Measurements from ENCODE around the gene TCEA3. TPM values are rescaled to one million over a fixed set of nuclear protein-coding genes. Genes with fewer than 3 reads are reported as not detected.

The TCEA3 gene
- total RNA-seq, 1 experiment from 2014 or later, result 0.95 TPM

DNA sequence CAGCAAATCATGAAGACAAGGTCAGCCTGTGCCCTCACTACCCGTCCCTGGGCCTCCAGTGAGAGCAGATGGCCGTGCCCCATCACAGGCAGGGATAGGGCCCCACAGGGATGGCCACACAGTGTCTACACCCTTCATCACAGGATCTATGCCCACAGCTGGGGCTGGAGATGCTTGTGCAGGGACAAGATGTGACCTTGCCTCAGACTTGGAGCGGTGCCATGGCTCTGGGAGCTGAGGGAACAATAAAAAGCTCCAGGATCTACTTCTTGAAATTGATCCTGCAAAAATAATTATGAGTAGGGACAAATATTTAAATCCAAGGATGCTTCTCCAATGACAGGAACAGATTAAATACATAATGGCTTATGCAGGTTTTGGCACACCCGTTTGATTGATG is 25.4 kb upstream of the TCEA3 start:
- DNase-seq (ENCODE audit: low spot score), result no peak
- in situ Hi-C loops (cut with HindIII; ENCODE audit: low sequenced_read_pairs), result no loop called here

DNA sequence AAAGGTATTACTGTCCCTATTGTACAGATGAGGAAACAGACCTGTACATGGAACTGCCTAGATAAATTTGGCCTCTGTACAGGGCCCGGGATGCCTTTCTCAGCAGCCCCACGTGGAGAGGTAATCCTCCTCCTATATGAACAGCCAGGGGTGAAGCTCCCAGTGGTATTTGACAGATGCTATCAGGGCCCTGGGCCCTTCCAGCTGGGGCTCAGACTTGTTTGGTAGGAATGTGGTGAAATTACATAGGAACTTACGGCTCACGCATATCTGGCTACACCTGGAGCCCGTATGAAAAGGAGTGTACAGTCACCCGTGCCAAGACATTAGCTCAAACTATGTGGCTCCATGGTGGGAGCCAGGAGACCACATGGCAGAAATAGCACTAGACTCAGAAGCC is 24.8 kb upstream of the TCEA3 start:
- DNase-seq (ENCODE audit: low spot score), result no peak
- in situ Hi-C loops (cut with HindIII; ENCODE audit: low sequenced_read_pairs), result no loop called here

DNA sequence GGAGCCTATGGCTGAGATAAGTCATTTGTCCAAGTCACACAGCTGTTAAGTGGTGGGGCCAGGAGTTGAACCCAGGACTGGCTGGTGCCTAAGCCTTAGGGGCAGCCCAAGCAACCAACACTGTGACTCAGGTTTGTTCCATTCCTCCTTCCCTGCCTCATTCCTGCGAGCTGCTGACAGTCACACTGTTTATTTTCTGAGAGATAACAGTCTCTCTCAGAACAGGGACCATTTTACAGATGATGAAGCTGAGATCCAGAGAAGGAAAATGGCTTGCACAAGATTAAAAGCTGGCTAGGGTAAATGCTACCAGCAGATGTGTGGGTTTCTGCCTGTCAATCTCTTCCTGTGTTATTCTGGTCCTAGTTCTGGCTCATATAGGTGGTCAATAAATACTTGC is 24.3 kb upstream of the TCEA3 start:
- DNase-seq (ENCODE audit: low spot score), result no peak
- in situ Hi-C loops (cut with HindIII; ENCODE audit: low sequenced_read_pairs), result no loop called here

DNA sequence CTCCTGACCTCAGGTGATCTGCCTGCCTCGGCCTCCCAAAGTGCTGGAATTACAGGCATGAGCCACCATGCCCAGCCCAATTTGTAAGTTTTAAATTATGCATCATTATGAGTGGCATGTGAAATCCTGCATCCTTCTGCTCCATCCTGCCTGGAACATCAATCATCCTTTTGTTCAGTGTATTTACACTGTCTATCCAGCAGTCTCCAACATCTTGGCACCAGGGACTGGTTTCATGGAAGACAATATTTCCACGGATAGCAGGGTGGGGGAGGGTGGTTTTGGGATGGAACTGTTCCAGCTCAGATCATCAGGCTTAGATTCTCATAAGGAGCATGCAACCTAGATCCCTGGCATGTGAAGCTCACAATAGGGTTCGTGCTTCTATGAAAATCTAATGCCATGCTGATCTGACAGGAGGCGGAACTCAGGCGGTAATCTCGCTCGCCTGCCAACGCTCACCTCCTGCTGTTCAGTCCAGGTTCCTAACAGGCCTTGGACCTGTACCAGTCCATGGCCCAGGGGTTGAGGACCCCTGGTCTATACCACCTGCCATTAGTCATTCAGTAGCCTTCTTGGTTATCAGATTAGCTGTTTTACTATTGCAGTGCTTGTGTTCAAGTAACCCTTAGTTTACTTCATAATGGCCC is 22.2 kb upstream of the TCEA3 start:
- in situ Hi-C loops (cut with HindIII; ENCODE audit: low sequenced_read_pairs), result no loop called here
- no peak for DNase-seq (ENCODE audit: low spot score)

DNA sequence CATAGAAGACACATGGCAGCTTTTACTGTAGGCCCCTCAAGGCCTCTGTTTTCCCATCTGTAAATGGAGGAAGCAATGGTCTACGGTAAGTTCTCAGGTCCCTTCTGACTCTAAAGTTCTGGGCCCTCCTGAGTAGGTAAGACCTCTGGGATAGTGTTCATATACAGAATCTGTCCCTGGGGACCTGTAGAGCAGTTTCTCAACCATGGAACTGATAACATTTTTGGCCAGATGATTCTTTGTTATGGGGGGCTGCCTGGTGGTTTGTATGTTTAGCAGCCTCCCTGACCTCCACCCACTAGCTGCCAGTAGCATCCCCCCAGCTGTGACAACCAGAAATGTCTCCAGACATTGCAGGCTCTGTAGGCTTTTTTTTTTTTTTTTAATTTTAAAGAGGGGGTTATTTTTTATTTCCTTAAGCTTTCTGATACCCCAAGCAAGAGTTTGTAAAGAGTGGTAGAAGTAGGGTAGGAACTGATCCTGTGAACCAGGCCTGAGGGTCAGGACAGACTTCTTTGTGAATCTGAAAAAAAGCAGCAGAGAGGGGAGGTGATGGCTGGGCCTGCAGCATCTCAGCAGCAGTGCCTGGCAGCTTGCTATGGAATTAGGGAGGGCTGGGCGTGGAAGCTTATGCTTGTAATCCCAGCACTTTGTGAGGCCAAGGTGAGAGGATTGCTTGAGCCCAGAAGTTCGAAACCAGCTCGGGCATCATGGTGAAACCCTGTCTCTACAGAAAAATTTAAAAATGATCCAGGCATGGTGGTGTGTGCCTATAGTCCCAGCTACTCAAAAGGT is 20.2 kb upstream of the TCEA3 start:
- in situ Hi-C loops (cut with HindIII; ENCODE audit: low sequenced_read_pairs), result no loop called here
- no peak for DNase-seq (ENCODE audit: low spot score)

DNA sequence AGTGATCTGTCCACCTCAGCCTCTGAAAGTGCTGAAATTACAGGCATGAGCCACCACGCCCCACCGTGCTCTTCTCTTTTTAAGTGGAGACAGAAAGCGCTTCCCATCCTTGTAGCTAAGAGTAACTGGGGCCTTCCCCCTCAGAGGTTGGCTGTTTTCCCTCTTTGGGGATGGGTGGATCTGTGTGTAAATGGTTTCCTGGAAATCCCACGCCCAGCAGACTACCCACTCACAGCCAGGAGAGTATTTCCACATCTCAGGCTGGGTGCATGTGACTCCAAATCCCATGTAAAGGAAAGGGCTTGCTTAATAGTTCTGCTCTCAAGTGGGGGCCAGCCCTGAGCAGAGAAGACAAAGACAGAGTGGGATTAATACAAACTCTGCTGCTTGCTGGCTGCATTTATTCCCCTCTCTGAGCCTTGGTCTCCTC is 19.6 kb upstream of the TCEA3 start:
- no peak for DNase-seq (ENCODE audit: low spot score)
- in situ Hi-C loops (cut with HindIII; ENCODE audit: low sequenced_read_pairs), result no loop called here

DNA sequence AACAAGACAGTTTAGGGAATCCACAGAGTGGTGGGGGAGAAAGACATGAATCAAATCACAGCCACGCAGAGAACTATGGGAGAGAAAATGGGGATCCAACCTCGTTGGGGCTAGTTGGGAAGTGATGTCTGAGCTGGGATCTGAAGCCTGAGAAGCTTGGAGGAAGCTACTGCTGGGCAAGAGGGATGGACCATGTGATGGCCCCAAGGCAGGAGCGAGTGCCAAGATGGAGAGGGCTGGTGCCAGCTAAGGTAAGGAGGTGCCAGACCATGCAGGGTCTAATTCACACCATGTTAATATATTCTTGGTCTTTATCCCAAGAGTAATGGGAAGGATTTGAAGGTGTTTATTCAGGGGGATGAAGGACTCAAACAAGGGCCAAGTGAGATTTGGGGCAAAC is 18.2 kb upstream of the TCEA3 start:
- in situ Hi-C loops (cut with HindIII; ENCODE audit: low sequenced_read_pairs), result no loop called here

DNA sequence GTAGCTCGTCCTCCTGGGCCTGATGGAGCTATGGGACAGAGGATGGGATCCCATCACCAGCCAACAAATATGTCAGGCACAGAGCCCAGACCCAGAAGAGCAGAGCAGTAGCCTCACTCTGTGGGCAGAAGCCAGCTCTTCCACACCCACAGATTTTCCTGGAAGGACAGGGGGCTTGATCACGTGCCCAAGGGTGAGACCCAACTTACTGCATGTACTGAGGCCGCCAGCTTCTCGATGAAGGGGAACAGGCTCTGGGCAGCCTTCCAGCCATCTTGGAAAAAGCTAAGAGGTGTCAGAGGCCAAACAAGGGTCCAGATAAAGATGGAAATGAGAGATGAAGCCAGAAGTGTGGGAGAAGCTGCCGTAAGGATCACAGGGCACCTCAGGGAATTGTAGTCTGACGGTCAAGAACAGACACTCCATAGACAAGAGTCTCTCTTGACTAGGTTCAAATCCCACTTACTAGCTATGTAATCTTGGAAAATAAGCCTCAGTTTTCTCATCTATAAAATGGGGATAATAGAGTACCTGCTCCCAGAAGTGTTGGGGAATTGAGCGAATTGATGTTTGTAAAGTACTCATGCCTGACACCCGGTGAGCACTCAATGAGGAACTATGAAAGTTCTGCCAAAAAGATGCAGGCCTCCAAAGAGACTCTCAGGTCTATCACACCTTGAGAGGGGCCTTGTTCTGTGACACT is 17.0 kb upstream of the TCEA3 start:
- in situ Hi-C loops (cut with HindIII; ENCODE audit: low sequenced_read_pairs), result no loop called here
- DNase-seq (ENCODE audit: low spot score), result no peak

More for the DNA sequence above, 18.2 kb upstream of the TCEA3 start:
- no peak for DNase-seq (ENCODE audit: low spot score)

DNA sequence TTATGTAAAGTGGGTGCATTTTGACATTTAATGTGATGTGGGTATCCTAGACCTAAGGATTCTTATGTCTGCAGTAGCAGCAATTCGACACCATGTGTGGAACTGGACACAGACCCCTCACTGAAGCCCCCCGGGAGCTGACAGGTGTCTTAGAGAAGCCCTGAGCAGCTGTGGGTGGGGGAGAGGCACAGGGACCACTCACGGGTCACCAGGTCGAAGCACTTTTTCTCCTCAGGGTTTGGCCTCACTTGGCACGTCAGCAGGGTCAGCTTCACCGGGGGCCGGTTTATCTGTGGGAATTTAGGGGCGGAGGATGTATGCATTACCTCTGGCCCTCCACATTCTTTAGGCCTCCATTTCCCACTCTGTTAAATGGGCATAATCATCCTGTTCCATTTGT is 14.0 kb upstream of the TCEA3 start:
- no peak for DNase-seq (ENCODE audit: low spot score)
- in situ Hi-C loops (cut with HindIII; ENCODE audit: low sequenced_read_pairs), result no loop called here

DNA sequence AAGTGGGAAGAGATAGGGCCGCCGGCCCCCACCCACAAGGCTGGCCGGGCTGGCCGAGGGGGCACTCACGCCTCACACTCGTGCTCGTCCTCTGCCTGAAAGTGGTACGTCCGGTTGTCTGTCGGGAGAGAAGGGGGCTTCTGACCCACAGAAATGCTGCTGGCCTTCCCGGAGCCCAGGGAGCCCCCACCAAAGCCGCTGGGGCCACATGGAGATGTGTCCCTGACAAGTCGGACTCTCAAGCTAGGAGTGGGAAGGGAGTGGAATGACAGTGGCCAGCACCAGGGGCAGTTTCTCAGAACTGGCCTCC is 12.8 kb upstream of the TCEA3 start:
- DNase-seq (ENCODE audit: low spot score), result no peak
- in situ Hi-C loops (cut with HindIII; ENCODE audit: low sequenced_read_pairs), result no loop called here

DNA sequence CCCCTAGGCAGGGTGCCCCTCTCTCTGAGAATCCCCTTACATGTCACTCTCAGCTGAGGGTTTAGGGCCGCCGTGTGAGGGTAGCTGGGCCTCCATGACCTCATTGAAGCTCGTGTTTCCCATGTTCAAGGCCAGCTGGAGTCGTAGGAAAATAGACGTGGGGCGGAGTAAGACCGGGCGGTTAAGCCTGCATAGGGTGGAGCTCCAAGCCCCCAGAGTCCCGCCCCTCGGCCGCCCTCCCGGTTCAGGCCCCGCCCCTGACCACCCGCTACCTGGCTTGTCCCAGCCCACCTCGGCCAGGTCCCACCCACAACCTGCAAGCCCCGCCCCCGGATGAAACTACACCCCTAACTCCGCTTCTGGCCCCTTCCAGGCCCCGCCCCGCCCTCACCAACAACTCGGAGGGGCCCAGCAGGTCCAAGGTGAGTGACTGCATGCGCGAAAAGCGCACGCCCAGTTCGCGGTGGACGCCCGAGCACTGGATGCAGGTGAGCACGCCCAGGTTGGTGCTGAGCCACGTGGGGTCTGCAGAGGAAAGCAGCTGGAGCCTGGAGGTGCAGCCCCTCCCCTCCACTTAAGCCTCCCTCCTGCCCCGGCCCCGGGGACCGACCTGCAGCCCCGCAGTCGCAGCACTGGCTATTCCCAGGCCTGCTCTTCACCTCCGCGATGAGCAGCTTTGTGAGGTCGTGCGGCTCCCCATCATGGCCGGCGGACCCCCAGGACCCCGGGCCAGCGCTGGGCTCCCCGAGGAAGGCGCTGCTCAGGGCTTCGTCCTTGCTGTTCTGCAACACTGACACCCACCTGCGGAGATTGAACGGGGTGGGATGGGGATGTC is 12.2 kb upstream of the TCEA3 start:
- in situ Hi-C loops (cut with HindIII; ENCODE audit: low sequenced_read_pairs), result no loop called here
- no peak for DNase-seq (ENCODE audit: low spot score)

DNA sequence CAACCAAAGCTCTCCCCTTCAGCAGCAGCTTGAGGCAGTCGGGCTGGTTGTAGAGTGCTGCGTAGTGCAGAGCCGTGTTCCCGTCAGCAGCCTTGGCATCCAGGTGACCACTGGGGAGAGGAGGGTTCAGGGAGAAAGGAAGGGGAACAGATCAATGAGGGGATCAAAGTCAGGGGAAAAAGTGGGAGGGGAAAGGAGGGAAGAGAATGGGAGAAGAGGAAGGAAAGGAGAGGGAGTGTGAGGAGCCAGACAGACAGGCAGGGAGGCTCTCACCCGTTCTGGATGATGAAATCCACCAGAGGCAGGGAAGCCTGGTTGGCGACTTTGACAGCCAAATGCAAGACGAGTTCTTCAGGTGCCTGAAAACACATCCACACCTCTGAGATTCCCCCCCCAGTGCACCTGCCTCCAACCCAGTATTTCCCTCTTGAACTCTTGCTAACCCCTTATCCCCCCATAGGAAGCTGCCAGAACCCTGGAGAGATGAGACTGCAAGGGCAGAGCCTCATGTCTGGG is 9.8 kb upstream of the TCEA3 start:
- no peak for DNase-seq (ENCODE audit: low spot score)
- in situ Hi-C loops (cut with HindIII; ENCODE audit: low sequenced_read_pairs), result no loop called here

DNA sequence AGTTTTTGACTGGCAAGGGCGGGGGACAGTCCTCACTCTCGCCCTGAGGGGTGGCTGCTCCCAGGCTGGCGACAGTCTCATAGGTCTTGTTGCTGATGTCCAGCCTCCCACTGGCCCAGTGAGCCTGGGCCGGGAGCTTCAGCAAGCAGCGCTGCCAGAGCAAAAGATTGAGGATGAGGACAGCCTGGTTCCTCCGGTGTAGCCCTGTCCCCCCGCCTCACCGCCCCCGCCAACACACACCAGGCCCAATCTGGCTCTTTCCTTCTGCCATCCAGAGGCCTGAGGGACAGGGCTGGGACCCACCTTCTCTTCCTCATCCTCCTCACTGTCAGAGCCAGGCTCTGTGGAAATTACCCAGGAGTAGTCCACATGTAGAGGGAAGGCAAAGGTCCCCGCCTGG is 8.6 kb upstream of the TCEA3 start:
- no peak for DNase-seq (ENCODE audit: low spot score)
- in situ Hi-C loops (cut with HindIII; ENCODE audit: low sequenced_read_pairs), result no loop called here

DNA sequence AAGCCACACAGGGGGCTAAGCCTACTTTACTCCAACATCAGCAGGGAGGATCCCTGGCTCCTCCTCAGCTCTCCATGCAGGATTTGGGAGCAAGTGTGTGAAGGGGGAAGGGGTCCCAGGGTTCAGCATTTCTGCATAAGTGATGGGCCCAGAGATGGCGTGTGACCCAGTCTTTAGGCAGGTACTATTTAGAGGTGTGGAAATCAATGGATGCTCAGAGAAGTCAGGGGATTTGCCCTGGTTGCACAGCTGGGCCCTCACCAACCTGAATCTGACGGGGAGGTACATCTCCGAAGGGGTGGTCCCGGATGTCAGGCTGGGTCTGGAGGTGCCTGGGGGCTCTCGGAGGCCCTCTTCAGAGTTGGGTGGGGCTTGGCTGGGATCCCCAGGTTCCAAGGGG is 6.9 kb upstream of the TCEA3 start:
- DNase-seq (ENCODE audit: low spot score), result no peak
- in situ Hi-C loops (cut with HindIII; ENCODE audit: low sequenced_read_pairs), result no loop called here

DNA sequence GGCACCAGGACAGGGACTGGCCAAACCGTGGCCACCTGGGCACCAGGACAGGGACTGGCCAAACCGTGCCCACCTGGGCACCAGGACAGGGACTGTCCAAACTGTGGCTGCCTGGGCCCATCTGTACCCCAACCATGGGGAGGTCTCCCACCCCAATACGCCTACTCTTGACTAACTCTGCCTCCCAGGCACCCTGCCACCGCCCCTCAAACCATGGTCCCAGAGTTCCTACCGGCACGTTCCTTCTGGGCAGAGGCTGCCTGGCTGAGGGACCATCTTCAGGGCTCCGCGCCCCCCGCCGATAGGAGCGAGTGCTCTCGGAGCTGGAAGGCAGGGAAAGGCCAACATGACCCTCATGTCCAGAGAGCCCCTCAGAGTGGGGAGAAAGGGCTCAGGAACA is 6.3 kb upstream of the TCEA3 start:
- no peak for DNase-seq (ENCODE audit: low spot score)
- in situ Hi-C loops (cut with HindIII; ENCODE audit: low sequenced_read_pairs), result no loop called here

DNA sequence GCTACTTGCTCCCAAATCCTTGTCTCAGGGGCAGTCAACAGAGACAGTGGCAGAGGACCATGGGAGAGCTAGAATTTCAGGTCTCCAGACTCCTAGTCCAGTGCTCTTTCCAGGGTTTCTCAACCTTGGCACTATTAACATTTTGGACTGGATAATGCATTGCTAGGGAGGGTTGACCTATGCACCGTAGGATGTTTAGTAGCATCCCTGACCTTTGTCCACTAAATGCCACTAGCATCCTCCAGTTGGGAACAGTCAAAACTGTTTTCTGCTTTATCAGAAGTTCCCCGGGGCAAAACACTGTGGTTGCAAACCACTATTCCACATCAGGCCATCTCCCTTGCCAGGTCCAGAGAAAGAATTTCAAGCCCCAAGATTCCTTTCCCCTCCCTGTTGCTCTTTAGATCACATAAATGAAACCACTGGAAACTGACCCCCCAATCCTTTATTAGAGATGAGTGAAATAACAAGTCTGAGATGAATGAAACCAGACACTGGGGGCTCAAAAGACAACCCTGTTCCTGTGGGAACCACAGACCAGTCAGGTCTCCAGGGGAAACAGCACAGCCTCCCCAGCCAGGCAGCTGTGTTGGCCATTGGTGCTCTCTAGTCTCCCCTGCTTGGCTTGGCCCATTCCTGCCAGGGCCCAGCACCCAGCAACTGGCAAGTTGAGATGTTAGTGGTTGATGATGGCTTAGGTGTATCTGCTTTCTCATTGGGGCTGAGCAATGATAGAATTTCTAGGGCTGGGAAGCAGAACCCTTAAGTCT is 3.8 kb upstream of the TCEA3 start:
- no peak for DNase-seq (ENCODE audit: low spot score)
- in situ Hi-C loops (cut with HindIII; ENCODE audit: low sequenced_read_pairs), result no loop called here

DNA sequence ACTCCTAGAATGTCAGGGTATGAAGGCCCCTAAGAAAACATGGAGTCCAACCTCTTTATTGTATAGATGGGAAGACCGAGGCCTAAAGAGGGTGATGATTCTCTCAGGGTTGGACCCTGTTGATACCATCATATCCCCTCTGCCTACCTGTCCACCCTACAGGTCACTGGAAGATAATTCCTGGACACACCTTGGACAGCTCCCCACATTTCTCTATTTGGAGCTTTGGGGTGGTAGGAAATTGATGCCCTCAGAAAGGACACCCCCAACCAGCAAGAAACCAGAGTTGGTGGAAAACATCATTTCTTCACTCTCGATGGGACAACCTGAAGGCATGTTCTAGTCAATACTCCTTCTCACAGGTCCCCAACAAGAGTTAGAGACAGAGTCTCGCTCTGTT is 3.0 kb upstream of the TCEA3 start:
- DNase-seq (ENCODE audit: low spot score), result no peak
- in situ Hi-C loops (cut with HindIII; ENCODE audit: low sequenced_read_pairs), result no loop called here

DNA sequence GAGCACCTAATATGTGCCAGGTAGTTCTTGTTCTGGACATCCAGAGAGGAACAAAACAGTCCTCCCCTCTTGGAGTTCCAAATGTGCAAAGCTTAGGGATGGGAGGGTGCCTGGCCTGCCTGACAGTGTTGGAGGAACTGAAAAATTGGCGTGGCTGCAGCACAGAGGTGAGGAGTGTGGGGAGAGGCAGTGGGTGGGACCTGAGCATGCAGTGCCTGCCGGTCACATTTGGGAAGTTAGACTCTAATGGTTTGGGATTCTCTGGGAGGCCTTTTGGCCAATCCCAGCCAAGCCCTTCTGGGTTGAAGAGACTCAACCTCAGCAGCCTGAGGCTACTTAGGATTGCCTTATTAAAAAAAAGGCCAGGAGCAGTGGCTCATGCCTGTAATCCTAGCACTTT is 2.3 kb upstream of the TCEA3 start:
- DNase-seq (ENCODE audit: low spot score), result no peak
- in situ Hi-C loops (cut with HindIII; ENCODE audit: low sequenced_read_pairs), result no loop called here

DNA sequence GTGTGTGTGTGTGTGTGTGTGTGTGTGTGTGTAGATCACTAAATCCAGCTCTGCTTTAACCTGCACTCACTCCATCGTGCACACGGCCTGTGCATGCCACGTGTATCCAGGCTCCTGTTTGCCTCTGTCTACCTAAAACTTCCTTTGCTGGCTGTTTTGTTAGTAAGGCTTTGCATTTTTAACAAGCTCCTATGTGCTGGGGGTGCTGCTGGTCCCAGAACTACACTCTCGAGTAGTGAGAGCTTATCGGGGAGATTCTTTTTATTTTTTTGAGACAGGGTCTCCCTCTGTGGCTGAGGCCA is 596 bp upstream of the TCEA3 start:
- no peak for DNase-seq (ENCODE audit: low spot score)
- in situ Hi-C loops (cut with HindIII; ENCODE audit: low sequenced_read_pairs), result no loop called here

Data from G401 (cell line).